Panc1 (cell line): ENCODE data around the gene DENND6B. TPM values are rescaled to one million over a fixed set of nuclear protein-coding genes. Genes with fewer than 3 reads are reported as not detected.
"Not testable (repeated sequence)": the region's sequence is repeated elsewhere in the genome, so short reads cannot be mapped to it uniquely, and the experiment has no call there.

ENCODE experiments used
- ATAC-seq: fragments of 200-7000 bp; cut with Tn5 transposase; 2 replicates; pipeline ENCODE4 v1.9.1; 2020; ENCODE audit warnings: mild to moderate bottlenecking, moderate library complexity
- BruUV-seq: library from RNA; stranded (reverse); fragments of 400-500 nt; replicated peaks from 2 replicates; lab custom pipeline; 2021; lab: Mats Ljungman, UMichigan
- CTCF ChIA-PET: fragments of 300-600 bp; sonication (Branson Sonifier 250); formaldehyde crosslinking; loops from one replicate; lab custom pipeline; 2022; ENCODE audit warnings: antibody characterized with exemption; lab: Charles Lee
- POLR2A ChIA-PET: fragments of 300-600 bp; sonication (Branson Sonifier 250); formaldehyde crosslinking; loops from one replicate; lab custom pipeline; 2022; ENCODE audit warnings: antibody characterized with exemption; lab: Charles Lee
- DNase-seq: peaks from one replicate; pipeline ENCODE4 v3.0.0-alpha.2; 2010; ENCODE audit warnings: low read depth, low spot score
- H3K27ac ChIP-seq: 2 replicates; pipeline ENCODE4 v1.5.1; 2011; ENCODE audit warnings: mild to moderate bottlenecking, low read length, inconsistent platforms
- H3K27me3 ChIP-seq: fragments of 200-500 bp; sonication (Bioruptor generic); 2 replicates; pipeline ENCODE4 v1.6.0; 2014; ENCODE audit warnings: low read length, inconsistent platforms; ENCODE audit not compliant: control insufficient read depth, insufficient read depth
- H3K36me3 ChIP-seq: fragments of 200-500 bp; sonication (Bioruptor generic); 2 replicates; pipeline ENCODE4 v1.5.1; 2014; ENCODE audit warnings: inconsistent platforms, mild to moderate bottlenecking, low read length, moderate library complexity; ENCODE audit not compliant: control insufficient read depth, insufficient read depth
- H3K4me1 ChIP-seq: 2 replicates; pipeline ENCODE4 v1.5.1; 2011; ENCODE audit warnings: inconsistent platforms, mild to moderate bottlenecking, low read length, moderate library complexity; ENCODE audit not compliant: control insufficient read depth, insufficient read depth
- H3K4me3 ChIP-seq, 2 experiments: 2 replicates each; pipeline ENCODE4 v1.5.1; 2011 to 2012; ENCODE audit warnings: low read depth in 2 of 2, low read length in 2 of 2, mild to moderate bottlenecking in 2 of 2, inconsistent platforms in 1 of 2, moderate library complexity in 1 of 2
- H3K9me3 ChIP-seq: fragments of 200-500 bp; sonication (Bioruptor generic); 2 replicates; pipeline ENCODE4 v1.5.1; 2014; ENCODE audit warnings: low read depth, mild to moderate bottlenecking, inconsistent platforms, low read length, moderate library complexity; ENCODE audit not compliant: control insufficient read depth, insufficient read depth
- CTCF ChIP-seq: fragments of 450-650 bp; IDR thresholded peaks from 2 replicates; pipeline ENCODE4 v1.5.1; 2017; ENCODE audit warnings: mild to moderate bottlenecking
- POLR2AphosphoS5 ChIP-seq: IDR thresholded peaks from 2 replicates; pipeline ENCODE4 v1.6.1; 2012; ENCODE audit warnings: mild to moderate bottlenecking, low read depth, low read length, moderate library complexity
- REST ChIP-seq, 2 experiments: IDR thresholded peaks; 2 replicates each; pipeline ENCODE4 v1.6.1; 2011 to 2012; ENCODE audit warnings: low read depth in 2 of 2, control low read depth in 1 of 2, low read length in 1 of 2, mild to moderate bottlenecking in 1 of 2, moderate library complexity in 1 of 2; ENCODE audit not compliant: insufficient read depth in 1 of 2
- SIN3A ChIP-seq: IDR thresholded peaks from 2 replicates; pipeline ENCODE4 v1.6.1; 2012; ENCODE audit warnings: low read depth, mild to moderate bottlenecking, low read length, moderate library complexity, borderline replicate concordance; ENCODE audit not compliant: insufficient read depth
- TCF7L2 ChIP-seq: IDR thresholded peaks from 2 replicates; pipeline ENCODE4 v1.6.1; 2011; ENCODE audit warnings: mild to moderate bottlenecking, low read depth, low read length, inconsistent platforms
- in situ Hi-C: cut with HindIII; loops from 2 replicates; pipeline ENCODE4 v1.10.0; 2016; ENCODE audit warnings: low sequenced_read_pairs, low pct_unique_long_range_greater_than_20kb
- intact Hi-C: fragments of 100-400 bp; cut with micrococcal nuclease; formaldehyde crosslinking; loops from one replicate; pipeline ENCODE4 v1.10.0; 2022; ENCODE audit not compliant: unreplicated experiment
- total RNA-seq: library from RNA; stranded (reverse); gene quantifications from one replicate; pipeline ENCODE4 v1.2.1, GENCODE V29; 2021; ENCODE audit not compliant: unreplicated experiment

The DENND6B gene
- total RNA-seq, 1 experiment from 2014 or later: 5.8 TPM

- Histone ChIP-seq H3K27me3 (no peaks in the 10 kb centered on the region), H3K9me3 (no peaks in the 10 kb centered on the region), H3K27ac (peak overlapping the region; percentile 54; the same call in 1 of the 2 replicates), H3K4me3 (peak overlapping the region; percentile 52 to 59), H3K36me3 (no peaks in the 10 kb centered on the region), H3K4me1 (no peaks in the 10 kb centered on the region; the same call in 1 of the 2 replicates)
- no TSS peak for BruUV-seq
- intact Hi-C loops: no loop called here
- ATAC-seq (no peak), DNase-seq (no peak)
- TF ChIP-seq CTCF: no peak
- TF ChIP-seq REST (IDR thresholded peaks at IDR 0.05; ENCODE audit: insufficient read depth in 1 of 2, low read depth in 2 of 2, low read length in 1 of 2): no peak
- no peak for TF ChIP-seq SIN3A
- TF ChIP-seq TCF7L2: no peak
- no peak for TF ChIP-seq POLR2AphosphoS5
- in situ Hi-C loops: no loop called here
- ChIA-PET POLR2A (no interaction called here), CTCF (no interaction called here)
Observed at GRCh38 chr22:50325444-50326224, 1.2 kb downstream of the DENND6B start.

GRCh38 chr22:50323900-50324299, 2.9 kb downstream of the DENND6B start:
- ATAC-seq: no peak
- in situ Hi-C loops: no loop called here
- no peak for DNase-seq
- no TSS peak for BruUV-seq
- TF ChIP-seq POLR2AphosphoS5 (no peak), TCF7L2 (no peak), REST (IDR thresholded peaks at IDR 0.05; ENCODE audit: insufficient read depth in 1 of 2, low read depth in 2 of 2, low read length in 1 of 2) (no peak), CTCF (no peak), SIN3A (no peak)
- Histone ChIP-seq H3K36me3 (no peaks in the 10 kb centered on the region), H3K9me3 (no peaks in the 10 kb centered on the region), H3K4me3 (no peak overlapping the region), H3K27ac (no peak overlapping the region), H3K4me1 (no peaks in the 10 kb centered on the region; the same call in 1 of the 2 replicates), H3K27me3 (no peaks in the 10 kb centered on the region)
- intact Hi-C loops: no loop called here
- ChIA-PET POLR2A (no interaction called here), CTCF (interaction anchor here (0.6 kb wide), 1 partner anchor 71 kb away, joined by 3 read pairs; no protein-coding TSS in a partner anchor)

- in situ Hi-C loops, H3K27me3 ChIP-seq, H3K9me3 ChIP-seq, POLR2A ChIA-PET, H3K36me3 ChIP-seq, DNase-seq, H3K4me1 ChIP-seq, ATAC-seq, H3K27ac ChIP-seq, H3K4me3 ChIP-seq, intact Hi-C loops, CTCF ChIA-PET, BruUV-seq: not testable (repeated sequence)
Observed at GRCh38 chr22:50322382-50323104, 4.3 kb downstream of the DENND6B start.
